IMR-90 (cell line): ENCODE data around the gene IFNG-AS1. TPM values are rescaled to one million over a fixed set of nuclear protein-coding genes. Genes with fewer than 3 reads are reported as not detected.
A peak's percentile ranks its signal among the peaks of the same experiment; 100 is the strongest.

Experiments
- ATAC-seq: fragments of 200-7000 bp; cut with Tn5 transposase; 2 replicates; pipeline ENCODE4 v1.9.1; 2020; ENCODE audit warnings: low read depth, mild to moderate bottlenecking, moderate library complexity
- BruUV-seq: library from RNA; stranded (reverse); fragments of 400-500 nt; replicated peaks from 2 replicates; lab custom pipeline; 2021; lab: Mats Ljungman, UMichigan
- CTCF ChIA-PET: fragments of 300-600 bp; formaldehyde crosslinking; extraction: SDS; loops from one replicate; lab custom pipeline; 2021; ENCODE audit warnings: antibody characterized with exemption; lab: Yijun Ruan, JAX
- POLR2A ChIA-PET: fragments of 300-600 bp; sonication (Branson Sonifier 250); formaldehyde crosslinking; loops from one replicate; lab custom pipeline; 2022; ENCODE audit warnings: antibody characterized with exemption; ENCODE audit not compliant: unreplicated experiment; lab: Charles Lee
- DNase-seq: peaks from one replicate; pipeline ENCODE4 v3.0.0; 2013
- H2AFZ ChIP-seq: replicated peaks from 2 replicates; pipeline ENCODE3; 2013; ENCODE audit warnings: low read length, mild to moderate bottlenecking; ENCODE audit not compliant: poor library complexity
- H2AK5ac ChIP-seq: 2 replicates; pipeline ENCODE4 v1.6.1; 2013; ENCODE audit warnings: low read depth, low read length, inconsistent platforms
- H2AK9ac ChIP-seq: replicated peaks from 2 replicates; pipeline ENCODE3; 2013; ENCODE audit warnings: mild to moderate bottlenecking, low read depth, low read length, moderate library complexity; ENCODE audit not compliant: poor library complexity
- H2BK120ac ChIP-seq: 2 replicates; pipeline ENCODE4 v1.6.1; 2013; ENCODE audit warnings: low read depth, low read length, inconsistent platforms
- H2BK15ac ChIP-seq: 3 replicates; pipeline ENCODE4 v1.6.1; 2013; ENCODE audit warnings: low read depth, low read length, inconsistent platforms
- H2BK20ac ChIP-seq: 2 replicates; pipeline ENCODE4 v1.6.1; 2013; ENCODE audit warnings: low read depth, mild to moderate bottlenecking, inconsistent platforms, low read length, moderate library complexity
- H2BK5ac ChIP-seq: 2 replicates; pipeline ENCODE4 v1.6.1; 2013; ENCODE audit warnings: mild to moderate bottlenecking, low read depth, low read length, inconsistent platforms; ENCODE audit not compliant: poor library complexity, severe bottlenecking
- H3K14ac ChIP-seq: replicated peaks from 2 replicates; pipeline ENCODE4 v1.6.1; 2013; ENCODE audit warnings: low read depth, low read length, inconsistent platforms
- H3K18ac ChIP-seq: 2 replicates; pipeline ENCODE4 v1.6.1; 2013; ENCODE audit warnings: low read depth, low read length, control low read depth
- H3K23ac ChIP-seq: 2 replicates; pipeline ENCODE4 v1.6.1; 2013; ENCODE audit warnings: low read depth, low read length, inconsistent platforms
- H3K27ac ChIP-seq: 2 replicates; pipeline ENCODE4 v1.5.1; 2013; ENCODE audit warnings: mild to moderate bottlenecking, control low read depth, low read length; ENCODE audit not compliant: insufficient read depth
- H3K27me3 ChIP-seq: 2 replicates; pipeline ENCODE4 v1.6.1; 2013; ENCODE audit warnings: low read length; ENCODE audit not compliant: control insufficient read depth, insufficient read depth
- H3K36me3 ChIP-seq: 2 replicates; pipeline ENCODE4 v1.6.1; 2013; ENCODE audit warnings: low read length, mixed read lengths; ENCODE audit not compliant: control insufficient read depth, insufficient read depth
- H3K4ac ChIP-seq: 2 replicates; pipeline ENCODE4 v1.6.1; 2013; ENCODE audit warnings: low read depth, low read length, inconsistent platforms
- H3K4me1 ChIP-seq: 2 replicates; pipeline ENCODE4 v1.6.1; 2013; ENCODE audit warnings: low read length, mixed read lengths; ENCODE audit not compliant: control insufficient read depth, insufficient read depth
- H3K4me2 ChIP-seq: 2 replicates; pipeline ENCODE4 v1.6.1; 2013; ENCODE audit warnings: low read depth, mild to moderate bottlenecking, control low read depth, low read length, moderate library complexity
- H3K4me3 ChIP-seq: 2 replicates; pipeline ENCODE4 v1.5.1; 2013; ENCODE audit warnings: low read depth, mild to moderate bottlenecking, control low read depth, low read length, moderate library complexity; ENCODE audit not compliant: insufficient read depth
- H3K56ac ChIP-seq: 2 replicates; pipeline ENCODE4 v1.6.1; 2013; ENCODE audit warnings: low read length, inconsistent platforms; ENCODE audit not compliant: insufficient read depth; ENCODE audit errors: extremely low read depth
- H3K79me1 ChIP-seq, 2 experiments: 2 replicates each; pipeline ENCODE4 v1.6.1; 2013; ENCODE audit warnings: low read length in 2 of 2, inconsistent platforms in 1 of 2, low read depth in 1 of 2
- H3K9ac ChIP-seq: 2 replicates; pipeline ENCODE4 v1.6.1; 2013; ENCODE audit warnings: low read depth, low read length, control low read depth
- H3K9me1 ChIP-seq: 2 replicates; pipeline ENCODE4 v1.6.1; 2013; ENCODE audit warnings: low read length, inconsistent platforms; ENCODE audit not compliant: insufficient read depth
- H3K9me3 ChIP-seq: 2 replicates; pipeline ENCODE4 v1.6.1; 2013; ENCODE audit warnings: low read length; ENCODE audit not compliant: control insufficient read depth, insufficient read depth
- H4K20me1 ChIP-seq: 2 replicates; pipeline ENCODE4 v1.6.1; 2013; ENCODE audit warnings: low read length, inconsistent platforms; ENCODE audit not compliant: insufficient read depth
- H4K5ac ChIP-seq: 2 replicates; pipeline ENCODE4 v1.6.1; 2013; ENCODE audit warnings: mild to moderate bottlenecking, low read depth, low read length, control low read depth
- H4K8ac ChIP-seq, 2 experiments: 2 replicates each; pipeline ENCODE4 v1.6.1; 2013; ENCODE audit warnings: low read depth in 2 of 2, low read length in 2 of 2, control low read depth in 1 of 2, inconsistent platforms in 1 of 2
- H4K91ac ChIP-seq: 2 replicates; pipeline ENCODE4 v1.6.1; 2013; ENCODE audit warnings: low read depth, low read length, inconsistent platforms; ENCODE audit not compliant: insufficient read depth
- BHLHE40 ChIP-seq: fragments of 150-350 bp; IDR thresholded peaks from 2 replicates; pipeline ENCODE4 v1.6.1; 2016; ENCODE audit warnings: mild to moderate bottlenecking, low read depth, low read length
- CEBPB ChIP-seq: IDR thresholded peaks from 2 replicates; pipeline ENCODE4 v1.6.1; 2012; ENCODE audit warnings: low read depth, low read length, improper control_type of control experiment
- CTCF ChIP-seq: conservative IDR thresholded peaks from 2 replicates; pipeline ENCODE4 v1.5.1; 2012; ENCODE audit warnings: mild to moderate bottlenecking, low read depth, low read length, improper control_type of control experiment
- FOS ChIP-seq: fragments of 150-350 bp; IDR thresholded peaks from 2 replicates; pipeline ENCODE4 v1.6.1; 2016; ENCODE audit warnings: low read depth, low read length
- MAFK ChIP-seq: IDR thresholded peaks from 2 replicates; pipeline ENCODE4 v1.6.1; 2012; ENCODE audit warnings: low read depth, low read length, improper control_type of control experiment
- NFE2L2 ChIP-seq: fragments of 150-350 bp; IDR thresholded peaks from 2 replicates; pipeline ENCODE4 v1.6.1; 2016; ENCODE audit warnings: low read depth, mild to moderate bottlenecking, low read length
- POLR2A ChIP-seq: IDR thresholded peaks from 2 replicates; pipeline ENCODE4 v1.6.1; 2012; ENCODE audit warnings: mild to moderate bottlenecking, low read depth, low read length
- RAD21 ChIP-seq: IDR thresholded peaks from 2 replicates; pipeline ENCODE4 v1.6.1; 2012; ENCODE audit warnings: low read length, improper control_type of control experiment
- RCOR1 ChIP-seq: IDR thresholded peaks from 2 replicates; pipeline ENCODE4 v1.6.1; 2012; ENCODE audit warnings: mild to moderate bottlenecking, low read length, improper control_type of control experiment; ENCODE audit not compliant: insufficient replicate concordance
- RFX5 ChIP-seq: IDR thresholded peaks from 2 replicates; pipeline ENCODE4 v1.8.0; 2012; ENCODE audit warnings: low read depth, mild to moderate bottlenecking, low read length, moderate library complexity
- SMC3 ChIP-seq: fragments of 150-350 bp; IDR thresholded peaks from 2 replicates; pipeline ENCODE4 v1.6.1; 2016; ENCODE audit warnings: low read depth, mild to moderate bottlenecking, antibody characterized with exemption, low read length, moderate library complexity
- dilution Hi-C: fragments of 300-500 bp; cut with HindIII; formaldehyde crosslinking; loops from one replicate; pipeline ENCODE4 v1.14.3; 2018; ENCODE audit warnings: low sequenced_read_pairs; ENCODE audit not compliant: unreplicated experiment
- in situ Hi-C: fragments of 300-500 bp; cut with MboI; formaldehyde crosslinking; loops from 3 replicates; pipeline ENCODE4 v1.14.3; 2019; ENCODE audit warnings: low sequenced_read_pairs, inconsistent platforms, mixed read lengths
- intact Hi-C: fragments of 100-400 bp; cut with micrococcal nuclease; formaldehyde crosslinking; loops from 2 replicates; pipeline ENCODE4 v1.10.0; 2022
- polyA plus RNA-seq, 3 experiments: library from polyadenylated mRNA; depleted of rRNA; stranded (reverse); fragments of >200 nt; gene quantifications; 2 replicates each; pipeline ENCODE4 v1.2.3, GENCODE V29; 2012; ENCODE audit warnings: low replicate concordance in 1 of 3
- total RNA-seq: library from RNA; depleted of rRNA; stranded (reverse); fragments of >200 nt; gene quantifications from 2 replicates; pipeline ENCODE4 v1.2.3, GENCODE V29; 2012
- TF ChIP-seq, protein P1 (sequence below): fragments of 150-350 bp; IDR thresholded peaks from 2 replicates; pipeline ENCODE4 v1.6.1; 2016; ENCODE audit warnings: low read depth, mild to moderate bottlenecking, low read length, moderate library complexity, borderline replicate concordance
- TF ChIP-seq, protein P2 (sequence below): fragments of 150-350 bp; IDR thresholded peaks from 2 replicates; pipeline ENCODE4 v1.6.1; 2017; ENCODE audit warnings: mild to moderate bottlenecking, antibody characterized with exemption, low read length, low read depth

IFNG-AS1 gene
- total and polyA plus RNA-seq, 2 of the 4 experiments (the other 2 are of a cell fraction): not detected

GRCh38 chr12:67986632-67987031 lies 2.6 kb upstream of the IFNG-AS1 start:
- Histone ChIP-seq H3K4me3 (no peak overlapping the region), H3K27me3 (peaks cover 7% of the 10 kb centered on the region), H3K56ac (no peak overlapping the region), H2BK20ac (no peak overlapping the region), H3K18ac (no peak overlapping the region), H2BK120ac (no peak overlapping the region), H3K23ac (no peak overlapping the region), H2AFZ (no peak overlapping the region), H3K9me3 (no peaks in the 10 kb centered on the region), H3K79me1 (no peaks in the 10 kb centered on the region), H3K27ac (no peak overlapping the region), H2AK5ac (no peak overlapping the region), H4K5ac (no peak overlapping the region), H3K4ac (no peak overlapping the region), H2BK15ac (no peak overlapping the region), H2AK9ac (no peak overlapping the region), H3K4me1 (peaks cover 2% of the 10 kb centered on the region; the same call in 1 of the 2 replicates), H3K4me2 (no peak overlapping the region), H3K14ac (no peak overlapping the region), H3K9me1 (no peaks in the 10 kb centered on the region), H4K8ac (no peak overlapping the region), H4K91ac (no peak overlapping the region), H4K20me1 (no peaks in the 10 kb centered on the region), H2BK5ac (no peak overlapping the region), H3K36me3 (no peaks in the 10 kb centered on the region), H3K9ac (no peak overlapping the region)
- TF ChIP-seq BHLHE40: no peak
- no peak for TF ChIP-seq FOS
- TF ChIP-seq, protein P1, sequence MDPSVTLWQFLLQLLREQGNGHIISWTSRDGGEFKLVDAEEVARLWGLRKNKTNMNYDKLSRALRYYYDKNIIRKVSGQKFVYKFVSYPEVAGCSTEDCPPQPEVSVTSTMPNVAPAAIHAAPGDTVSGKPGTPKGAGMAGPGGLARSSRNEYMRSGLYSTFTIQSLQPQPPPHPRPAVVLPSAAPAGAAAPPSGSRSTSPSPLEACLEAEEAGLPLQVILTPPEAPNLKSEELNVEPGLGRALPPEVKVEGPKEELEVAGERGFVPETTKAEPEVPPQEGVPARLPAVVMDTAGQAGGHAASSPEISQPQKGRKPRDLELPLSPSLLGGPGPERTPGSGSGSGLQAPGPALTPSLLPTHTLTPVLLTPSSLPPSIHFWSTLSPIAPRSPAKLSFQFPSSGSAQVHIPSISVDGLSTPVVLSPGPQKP: no peak
- no peak for TF ChIP-seq NFE2L2
- TF ChIP-seq CEBPB: no peak
- TF ChIP-seq RFX5: no peak
- no peak for TF ChIP-seq MAFK
- no peak for TF ChIP-seq POLR2A
- no peak for TF ChIP-seq CTCF
- TF ChIP-seq, protein P2, sequence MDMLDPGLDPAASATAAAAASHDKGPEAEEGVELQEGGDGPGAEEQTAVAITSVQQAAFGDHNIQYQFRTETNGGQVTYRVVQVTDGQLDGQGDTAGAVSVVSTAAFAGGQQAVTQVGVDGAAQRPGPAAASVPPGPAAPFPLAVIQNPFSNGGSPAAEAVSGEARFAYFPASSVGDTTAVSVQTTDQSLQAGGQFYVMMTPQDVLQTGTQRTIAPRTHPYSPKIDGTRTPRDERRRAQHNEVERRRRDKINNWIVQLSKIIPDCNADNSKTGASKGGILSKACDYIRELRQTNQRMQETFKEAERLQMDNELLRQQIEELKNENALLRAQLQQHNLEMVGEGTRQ: no peak
- no peak for TF ChIP-seq RCOR1
- TF ChIP-seq RAD21: no peak
- TF ChIP-seq SMC3: no peak
- no TSS peak for BruUV-seq
- DNase-seq (peak; percentile 15), ATAC-seq (no peak)
- dilution Hi-C loops (no loop called here), in situ Hi-C loops (no loop called here), intact Hi-C loops (no loop called here)
- ChIA-PET CTCF (no interaction called here), POLR2A (no interaction called here)
